GM21723 (cell line): ENCODE results near the gene EEF1G.
"Not testable (repeated sequence)": the region's sequence is repeated elsewhere in the genome, so short reads cannot be mapped to it uniquely, and the experiment has no call there.

Experiments
- ATAC-seq: cut with Tn5 transposase; IDR thresholded peaks from one replicate; pipeline ENCODE4 v1.9.1; 2021; ENCODE audit warnings: mild to moderate bottlenecking, moderate library complexity; ENCODE audit not compliant: unreplicated experiment

Gene EEF1G

DNA sequence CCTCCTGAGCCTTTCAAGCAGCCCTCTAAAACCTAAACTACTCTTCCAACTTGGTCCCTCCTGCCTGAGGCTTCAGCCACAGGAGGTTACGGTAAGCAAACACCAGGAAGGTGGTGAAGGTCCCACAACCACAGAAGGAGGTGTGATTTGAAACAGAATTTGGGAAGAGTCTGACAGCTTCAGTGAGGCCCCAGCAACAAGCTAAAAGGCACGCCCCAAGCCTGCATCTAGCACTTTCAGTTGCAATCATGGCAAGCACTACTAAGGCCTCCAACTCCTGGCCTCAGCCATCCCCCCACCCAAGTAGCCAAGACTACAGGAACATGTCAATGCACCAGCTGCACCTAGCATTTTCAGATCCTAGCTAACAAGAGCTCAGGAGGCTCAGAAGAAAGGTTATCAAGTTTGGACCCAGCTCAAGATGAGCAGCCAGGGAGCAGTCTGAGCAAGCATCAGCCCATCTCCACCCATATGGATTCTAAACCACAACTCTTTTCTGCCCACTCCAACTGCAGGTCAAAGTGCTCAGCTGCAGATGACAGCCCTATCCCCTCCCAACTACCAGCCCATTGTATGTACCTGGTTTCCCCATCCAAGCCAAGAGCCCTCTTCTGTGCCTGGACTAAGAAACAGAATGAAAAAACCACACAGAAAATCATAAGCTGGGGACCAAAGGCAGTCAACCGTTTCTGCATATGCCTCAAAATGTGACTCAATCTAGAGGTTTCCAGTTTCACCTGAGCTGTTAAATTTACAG lies 16.6 kb downstream of the EEF1G start:
- peak; percentile 30 for ATAC-seq

DNA sequence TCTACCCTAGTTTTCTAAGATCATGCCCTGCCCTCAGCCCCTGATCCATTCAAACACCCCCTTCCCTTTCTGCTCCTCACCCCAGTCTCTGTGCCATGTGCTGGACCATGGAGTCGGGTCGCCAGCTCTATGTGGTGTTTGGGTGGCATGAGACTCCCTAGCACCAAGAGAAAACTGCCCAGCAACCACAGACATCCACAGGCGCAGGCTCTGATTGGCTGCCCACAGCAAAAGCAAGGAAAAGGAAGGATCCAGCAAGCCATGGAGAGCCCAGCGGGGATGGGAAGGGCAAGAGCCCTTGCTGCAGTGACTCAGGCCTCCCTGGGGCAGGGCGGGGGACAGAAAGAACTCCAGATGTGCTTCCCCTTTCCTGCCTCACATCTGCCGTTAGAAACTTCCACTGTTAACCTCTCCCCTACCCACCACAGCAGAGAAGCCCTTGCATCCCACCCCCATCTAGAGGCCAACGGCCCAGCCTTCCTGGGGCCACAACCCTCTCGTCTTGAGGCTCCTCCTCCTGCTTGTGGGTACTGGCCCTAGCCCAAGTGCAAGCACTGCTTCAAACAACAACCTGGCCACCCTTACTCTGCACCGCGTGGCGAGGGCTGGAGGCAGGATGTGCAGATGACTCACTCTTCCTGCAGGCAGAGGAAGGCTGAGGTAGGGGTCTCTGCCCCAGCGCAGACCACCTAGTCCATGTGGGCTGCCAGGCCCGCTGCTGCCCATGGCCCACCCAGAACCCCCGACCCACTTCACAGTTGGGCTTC lies 17.4 kb downstream of the EEF1G start:
- peak; percentile 44 for ATAC-seq

DNA sequence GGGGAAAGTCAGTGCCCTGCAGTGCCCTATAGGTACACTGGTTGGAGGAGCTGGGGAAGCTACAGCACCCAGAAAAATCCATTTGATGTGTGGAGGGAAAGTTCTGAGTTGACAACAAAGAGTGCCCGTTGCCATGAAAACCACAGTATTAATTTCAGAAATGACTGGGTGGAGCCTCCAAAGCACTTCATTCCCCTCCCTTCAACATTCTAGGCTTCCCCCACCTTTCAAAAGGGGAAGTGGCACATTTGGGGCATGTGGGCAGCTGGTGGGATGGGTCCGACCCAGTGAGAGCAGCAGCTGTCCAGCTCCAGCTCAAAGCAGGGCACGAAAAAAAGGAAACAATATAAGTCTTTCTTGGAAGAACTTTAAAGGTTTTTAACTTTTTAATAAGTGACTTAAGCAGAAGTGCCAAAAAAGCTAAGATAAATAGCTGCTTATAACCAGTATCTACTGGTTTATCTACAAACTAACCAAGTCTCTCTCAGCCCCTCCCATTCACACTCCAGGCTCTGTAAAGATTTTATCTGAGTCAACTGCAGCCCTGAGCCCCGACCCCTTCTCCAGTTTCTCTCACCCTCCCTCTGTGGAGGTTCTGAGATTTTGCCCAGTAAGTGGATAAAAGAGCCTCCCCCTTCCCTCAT lies 18.1 kb downstream of the EEF1G start:
- ATAC-seq: peak; percentile 33

DNA sequence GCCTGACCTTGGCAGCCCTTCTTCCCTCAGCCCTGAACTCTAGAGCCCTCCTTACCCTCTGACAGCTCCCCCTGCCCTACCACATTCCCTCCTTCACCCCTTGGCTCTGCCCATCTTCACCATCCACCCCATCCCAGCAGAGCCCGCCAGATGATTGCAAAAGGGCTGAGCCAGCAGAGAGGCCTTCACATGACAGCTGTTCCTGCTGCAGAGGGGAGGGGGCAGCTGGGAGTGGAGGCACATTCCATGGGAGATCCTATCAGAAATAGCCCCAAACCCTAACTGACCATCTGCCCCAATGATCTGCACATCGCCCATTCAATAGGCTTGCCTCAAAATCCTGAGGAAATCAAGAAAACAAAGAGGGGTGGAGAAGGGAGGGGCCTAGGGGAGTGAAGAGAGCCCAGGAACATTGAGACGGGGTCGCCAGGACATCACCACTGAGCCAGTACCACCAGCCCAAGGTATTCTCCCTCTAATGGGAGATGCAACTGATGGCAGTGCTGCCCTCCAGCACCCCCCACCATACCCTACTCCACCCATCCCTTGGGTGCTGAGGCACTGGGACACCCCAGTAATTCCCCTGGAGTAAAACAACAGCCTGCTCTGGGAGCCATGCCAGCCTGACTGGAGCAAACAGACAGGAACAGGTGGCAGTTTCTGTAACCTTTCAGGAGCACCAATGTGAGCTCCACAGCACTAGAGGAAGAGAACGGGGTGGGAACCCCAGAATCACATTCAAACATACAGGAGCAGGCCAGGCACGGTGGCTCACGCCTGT lies 19.1 kb downstream of the EEF1G start:
- ATAC-seq: no peak

DNA sequence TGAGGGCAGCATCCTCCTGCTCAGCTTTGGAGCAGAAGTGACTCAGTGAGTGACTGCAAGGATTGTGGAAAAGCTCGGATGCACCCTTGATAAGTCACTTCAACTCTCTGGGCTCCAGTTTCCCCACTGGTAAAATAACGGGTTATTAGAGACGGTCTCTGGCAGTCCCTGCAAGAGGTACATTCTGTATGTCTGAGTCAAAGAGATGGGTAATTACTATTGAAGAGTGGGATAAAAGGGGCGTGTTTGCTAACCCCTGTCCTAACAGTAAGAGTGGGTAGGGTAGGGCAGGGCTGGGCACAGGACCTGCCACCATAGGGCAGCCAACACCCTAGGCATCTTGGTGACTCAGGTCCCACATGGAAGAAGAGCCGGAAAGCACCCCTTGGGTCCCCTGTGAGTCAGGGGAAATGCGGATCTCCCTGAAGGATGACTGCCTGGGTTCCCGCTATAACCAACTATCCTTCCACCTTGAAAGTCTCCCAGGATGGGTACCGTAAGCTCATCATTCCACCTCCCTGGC lies 19.8 kb downstream of the EEF1G start:
- no peak for ATAC-seq

DNA sequence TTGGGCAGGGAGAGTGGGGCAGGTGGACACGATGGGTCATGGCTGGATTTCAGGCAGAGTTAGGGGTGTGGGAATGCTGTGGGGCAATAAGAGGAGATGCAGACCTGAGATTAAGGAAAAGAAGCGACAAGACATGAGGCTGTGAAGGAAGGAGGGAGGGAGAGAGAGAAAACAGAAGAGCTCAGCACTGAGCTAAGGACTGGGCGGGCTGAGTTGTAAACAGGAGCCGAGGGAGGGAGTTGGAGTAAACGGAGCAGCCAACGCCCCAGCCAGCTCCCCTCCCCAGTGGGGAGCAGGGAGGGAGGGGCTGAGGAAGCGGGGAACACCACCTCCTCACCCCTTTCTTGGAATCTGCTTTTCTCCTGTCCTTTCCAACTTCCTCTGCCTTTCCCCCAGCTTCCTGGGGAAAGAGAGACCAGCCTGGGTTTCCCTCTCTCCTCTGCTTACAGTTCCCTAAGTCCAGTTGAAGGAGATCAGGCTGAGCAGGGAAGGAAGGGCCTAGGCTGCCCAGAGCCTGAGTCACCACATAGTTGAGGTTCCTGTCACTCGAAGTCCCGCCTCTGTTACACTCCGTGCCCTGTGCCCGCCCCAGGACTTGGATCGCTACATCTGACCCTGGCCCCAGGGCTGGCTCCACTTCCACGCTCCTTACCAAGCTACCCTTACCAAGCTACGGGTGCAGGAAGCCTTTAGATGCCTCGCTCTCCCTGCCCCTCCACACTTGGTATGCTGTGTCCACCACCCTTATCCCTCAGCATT lies 20.4 kb downstream of the EEF1G start:
- no peak for ATAC-seq

DNA sequence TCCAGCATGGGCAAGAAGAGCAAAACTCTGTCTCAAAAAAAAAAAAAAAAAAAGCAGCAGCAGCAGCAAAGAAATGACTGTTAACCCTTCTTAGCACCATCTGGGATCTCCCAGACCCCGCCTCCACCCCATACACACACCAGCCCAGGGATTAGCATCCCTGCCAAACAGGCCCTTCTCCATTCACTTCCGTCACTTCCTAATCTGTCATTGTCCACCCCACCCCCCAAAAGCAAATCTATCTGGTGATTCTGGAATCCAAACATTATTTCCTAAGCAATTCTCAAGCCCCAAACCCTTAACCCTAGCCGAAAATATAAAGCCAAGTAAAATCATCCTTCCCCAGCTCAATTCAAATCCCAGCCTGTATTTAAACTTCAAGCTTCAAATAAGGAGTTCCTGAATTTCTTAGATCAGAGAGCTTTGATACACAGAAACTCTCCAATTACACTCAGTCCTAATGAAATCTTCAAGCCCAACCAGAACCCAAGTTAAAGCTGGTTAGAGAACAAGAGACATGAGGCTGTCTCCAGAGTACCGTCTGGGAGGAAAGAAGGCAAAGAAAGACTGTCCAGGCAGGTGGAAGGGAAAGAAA lies 21.1 kb downstream of the EEF1G start:
- ATAC-seq: no peak

DNA sequence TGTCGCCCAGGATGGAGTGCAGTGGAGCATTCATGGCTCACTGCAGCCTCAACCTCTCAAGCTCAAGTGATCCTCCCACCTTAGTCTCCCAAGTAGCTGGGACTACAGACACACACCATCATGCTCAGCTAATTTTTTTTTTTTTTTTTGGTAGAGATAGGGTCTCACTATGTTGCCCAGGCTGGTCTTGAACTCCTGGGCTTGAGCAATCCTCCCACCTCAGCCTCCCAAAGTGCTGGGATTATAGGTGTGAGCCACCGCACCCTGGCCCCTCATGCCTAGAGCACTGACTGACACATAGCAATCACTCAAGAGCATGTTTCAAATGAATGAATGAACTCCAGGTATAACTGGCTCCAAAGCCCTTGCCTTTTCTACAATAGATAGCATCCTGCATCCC lies 23.2 kb downstream of the EEF1G start:
- ATAC-seq: not testable (repeated sequence)

DNA sequence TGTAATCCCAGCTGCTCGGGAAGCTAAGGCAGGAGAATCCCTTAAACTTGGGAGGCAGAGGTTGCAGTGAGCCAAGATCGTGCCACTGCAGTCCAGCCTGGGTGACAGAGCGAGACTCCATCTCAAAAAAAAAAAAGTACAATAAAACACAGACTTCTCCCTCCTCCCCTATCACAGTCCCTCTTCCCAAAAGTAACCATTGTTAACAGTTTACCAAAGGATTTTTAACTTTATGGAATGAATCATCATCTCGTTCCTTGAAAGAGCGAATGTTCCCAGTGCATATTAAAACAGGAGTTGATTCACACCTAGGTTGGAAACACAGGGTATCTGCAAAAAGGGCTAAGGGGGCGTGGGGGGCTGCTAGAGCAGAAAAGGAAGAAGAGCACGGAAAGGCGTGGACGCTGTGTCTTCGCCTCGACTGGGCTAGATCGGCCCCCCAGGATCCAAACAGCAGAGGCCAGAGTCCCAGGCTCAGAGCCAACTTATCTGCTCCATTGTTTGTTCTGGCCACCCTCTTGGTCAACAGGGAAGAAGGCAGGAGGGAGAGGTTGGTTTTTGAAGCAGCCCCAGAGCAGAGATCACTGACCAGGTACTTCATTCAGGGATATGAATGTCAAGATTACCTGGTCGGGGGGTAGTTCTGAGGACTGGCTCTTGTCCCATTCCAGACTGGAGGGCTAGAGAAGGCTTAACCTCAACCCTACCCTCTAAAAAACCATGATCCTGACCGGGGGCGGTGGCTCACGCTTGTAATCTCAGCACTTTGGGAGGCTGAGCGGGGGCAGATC lies 25.0 kb downstream of the EEF1G start:
- no peak for ATAC-seq

DNA sequence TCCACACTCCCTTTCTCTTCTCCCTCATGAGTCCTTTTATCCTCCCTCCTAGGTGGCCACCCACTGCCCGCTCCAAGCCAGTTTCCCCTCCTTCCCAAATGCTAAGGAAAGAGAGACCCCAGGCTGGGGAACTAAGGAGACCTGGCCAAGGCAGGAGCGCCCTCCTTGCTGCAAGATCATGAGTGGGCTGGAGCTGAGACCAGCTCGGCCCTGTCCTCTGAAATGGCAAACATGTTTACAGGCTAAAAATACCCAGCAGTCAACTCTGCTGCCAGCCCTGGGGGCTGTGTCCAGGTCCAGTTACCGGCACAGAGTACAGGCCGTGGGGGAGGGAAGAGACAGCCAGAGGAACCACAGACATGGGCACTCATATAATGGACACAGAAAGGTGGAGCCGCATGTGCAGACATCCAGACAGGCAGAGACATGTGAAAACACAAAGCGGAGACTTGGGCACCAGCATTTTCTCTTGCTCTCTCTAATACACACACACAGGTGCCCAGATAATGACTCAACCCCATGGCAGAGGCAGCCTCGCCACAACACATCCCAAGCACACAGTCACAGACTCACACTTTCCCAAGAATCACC lies 25.9 kb downstream of the EEF1G start:
- ATAC-seq: no peak

DNA sequence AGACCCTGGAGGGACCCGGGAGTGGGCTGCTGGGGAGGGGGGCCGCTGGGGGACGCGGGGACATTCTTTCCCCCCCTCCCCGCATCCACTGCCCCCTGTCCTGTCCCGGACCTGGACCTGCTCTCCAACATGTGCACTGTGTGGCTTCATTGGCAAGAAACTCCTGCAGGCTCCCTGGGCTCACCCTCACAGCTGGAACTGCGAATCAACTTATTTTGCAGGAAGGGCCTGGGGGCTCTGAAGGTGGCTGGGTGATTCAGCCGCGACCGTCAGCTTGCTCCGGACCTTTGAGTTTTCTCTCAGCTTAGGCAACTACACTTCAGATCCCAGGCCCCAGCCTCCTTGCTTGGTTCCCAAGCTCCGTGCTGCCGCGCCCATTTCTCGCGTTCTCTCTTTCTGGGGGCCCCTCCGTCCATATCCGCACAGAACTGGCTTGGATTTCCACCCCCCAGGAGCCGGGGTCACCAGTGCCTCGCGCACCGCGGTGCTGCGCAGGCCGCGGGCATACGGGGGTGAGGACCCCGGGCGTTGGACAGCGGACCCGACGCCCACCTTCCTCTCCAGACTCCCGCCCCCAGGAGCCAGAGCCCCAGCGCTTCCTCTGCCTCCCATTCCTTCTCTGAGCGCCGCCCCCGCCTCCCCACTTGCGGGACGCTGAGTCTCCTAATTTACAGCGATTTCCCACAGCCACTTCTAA lies 26.6 kb downstream of the EEF1G start:
- no peak for ATAC-seq

DNA sequence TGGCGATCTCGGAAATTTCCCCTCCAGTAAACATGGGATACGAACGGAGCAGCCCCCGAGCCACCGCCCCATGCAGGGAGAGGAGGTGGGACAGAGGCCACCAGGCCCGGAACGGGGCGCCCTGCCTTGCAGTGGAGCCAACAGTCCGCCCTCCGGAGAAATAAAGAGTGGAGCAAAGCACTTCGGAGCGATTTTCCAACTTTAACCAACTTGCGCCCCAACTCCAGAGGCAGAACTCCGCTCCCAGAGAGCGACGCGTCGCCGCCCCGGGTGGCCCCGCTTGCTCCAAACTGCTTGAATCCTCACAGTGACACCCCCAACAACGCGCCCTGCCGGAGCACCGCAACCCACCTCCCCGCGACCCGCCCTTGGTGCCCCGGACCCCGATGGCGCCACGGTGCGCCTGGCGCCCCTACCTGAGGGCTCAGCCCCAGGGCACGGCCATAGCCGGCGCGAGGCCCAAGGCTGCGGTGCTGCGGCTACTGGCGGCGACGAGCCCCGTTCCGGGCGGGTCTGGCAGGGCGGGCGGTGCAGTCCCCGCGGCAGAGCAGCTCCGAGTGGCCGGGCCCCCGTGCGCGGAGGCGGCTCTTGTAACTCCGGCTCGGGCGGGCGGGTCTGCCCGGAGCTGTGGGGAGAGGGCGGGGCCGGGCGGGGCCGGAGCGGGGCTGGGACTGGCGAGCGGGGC lies 27.3 kb downstream of the EEF1G start, which contains the start of gene AHNAK:
AHNAK (minus strand) TSS at position 563 of the 685 bp plus-strand sequence. CDS start 10,708 bp downstream, outside the sequence.
- no peak for ATAC-seq

DNA sequence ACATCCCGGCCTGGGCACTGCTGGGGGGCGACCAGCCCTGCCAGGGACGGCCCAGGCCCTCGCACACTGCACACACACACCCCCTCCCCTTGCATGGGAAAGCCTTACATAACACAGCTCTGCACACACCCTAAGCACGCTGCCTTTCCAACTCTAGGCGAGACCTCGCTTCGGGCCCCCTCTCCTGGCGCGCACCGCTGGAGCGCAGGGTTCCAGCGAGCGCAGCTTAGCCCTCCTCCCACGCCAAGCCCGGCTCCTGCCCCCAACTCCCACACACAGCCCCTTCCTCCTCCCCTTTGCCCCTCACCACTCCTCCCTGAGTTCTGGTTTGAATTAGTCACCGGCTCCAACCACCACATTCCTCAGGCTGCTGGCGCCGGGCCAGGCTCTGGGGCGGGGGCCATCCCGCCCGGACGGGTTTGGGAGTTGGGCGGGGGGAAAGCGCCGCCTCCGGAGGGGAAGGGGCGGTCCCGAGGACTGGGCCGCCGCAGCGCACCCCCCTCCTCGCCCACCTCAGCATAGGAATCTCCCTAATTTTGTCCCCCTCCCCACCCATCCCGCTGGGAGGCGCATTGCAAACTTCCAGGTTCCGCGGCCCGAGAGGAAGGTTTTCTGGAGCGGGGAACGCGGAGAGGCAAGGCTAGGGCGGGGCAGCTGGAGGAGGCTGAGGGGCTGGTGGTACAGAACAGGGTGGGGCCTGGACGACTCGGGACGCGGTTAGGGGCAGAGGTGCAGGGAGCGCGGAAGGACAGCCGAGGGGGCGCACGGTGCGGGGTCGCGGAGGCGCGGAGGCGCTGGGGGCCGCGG lies 28.1 kb downstream of the EEF1G start:
- no peak for ATAC-seq

DNA sequence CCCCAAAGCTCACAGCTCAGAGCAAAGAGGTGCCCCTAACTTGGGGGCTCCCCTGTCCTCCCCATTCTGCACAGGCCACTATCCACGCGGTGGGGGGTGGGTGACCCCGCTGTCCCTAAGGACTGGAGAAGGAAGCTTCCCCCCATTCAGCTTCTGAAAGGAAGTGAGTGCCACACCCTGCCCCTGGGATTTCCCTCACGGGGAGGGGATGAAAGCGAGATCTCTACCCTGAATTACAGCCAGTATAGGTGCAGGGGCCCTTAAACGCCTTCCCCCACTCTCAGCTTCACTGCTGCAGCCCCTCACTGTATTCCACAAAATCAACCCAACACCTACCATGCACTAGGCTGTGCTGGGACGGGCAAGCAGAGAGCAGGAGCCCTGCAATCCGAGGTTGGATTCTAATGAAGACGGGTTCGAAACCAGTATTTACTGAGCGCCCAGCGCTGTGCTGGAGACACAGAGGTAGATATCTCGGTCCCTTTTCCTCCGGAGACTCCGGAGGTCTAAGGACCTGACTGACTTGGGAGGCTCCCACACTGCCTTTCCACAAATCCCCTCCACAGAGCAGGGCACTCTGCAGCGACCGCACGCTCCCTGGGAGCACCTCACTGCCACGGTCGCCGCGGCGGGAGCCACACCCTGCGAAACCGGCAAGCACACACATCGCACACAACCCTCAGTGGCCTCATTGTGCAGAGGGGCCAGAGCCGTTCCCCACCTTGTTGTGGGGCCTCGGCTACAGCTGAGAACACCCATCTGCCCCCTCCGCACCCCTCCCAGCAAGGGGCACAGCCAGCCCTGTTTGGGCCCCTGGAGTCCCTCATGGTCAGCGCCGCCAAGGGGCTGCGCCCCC lies 28.9 kb downstream of the EEF1G start:
- no peak for ATAC-seq

DNA sequence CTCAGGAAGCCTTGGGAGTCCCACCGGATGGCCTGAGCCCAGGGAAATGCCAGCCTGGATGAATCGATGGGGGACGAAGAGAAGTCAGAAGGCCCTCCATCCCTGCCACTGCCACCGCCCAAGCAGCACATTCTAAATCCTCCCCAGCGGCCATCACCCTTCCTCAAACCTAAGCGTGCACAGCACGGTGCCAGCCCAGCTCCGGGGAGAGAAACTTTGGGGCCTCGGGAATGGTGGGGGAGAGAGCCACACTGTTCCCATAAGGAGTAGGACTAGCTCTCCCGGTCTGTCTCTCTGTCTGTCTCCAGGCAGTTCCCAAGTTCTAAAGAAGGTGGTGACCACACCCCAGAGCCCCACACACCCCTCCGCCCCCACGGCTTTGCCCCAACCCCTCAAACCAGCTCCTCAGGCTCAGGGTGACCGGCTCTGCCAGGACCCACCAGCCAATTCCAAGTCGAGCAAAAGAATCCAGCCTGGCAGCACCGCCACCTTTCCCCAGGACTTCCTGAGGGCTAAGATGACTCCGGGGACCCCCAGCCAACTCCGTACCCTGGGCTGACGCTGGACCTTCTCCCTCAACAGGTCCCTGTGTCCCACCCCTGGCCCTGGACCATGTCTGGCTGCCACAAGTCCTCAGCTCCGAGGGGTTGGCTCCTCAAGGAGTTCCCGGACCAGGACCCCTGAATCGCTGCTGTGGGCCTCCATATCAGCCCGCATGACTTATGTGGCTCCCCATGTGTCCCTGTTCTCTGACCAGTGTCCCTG lies 29.8 kb downstream of the EEF1G start:
- ATAC-seq: no peak
